GM12892 (cell line): ENCODE results near the gene GAB3.

ENCODE experiments used
- POLR2A ChIP-seq: IDR thresholded peaks from 2 replicates; pipeline ENCODE4 v1.6.1; 2011; ENCODE audit warnings: low read depth, low read length, control low read depth
- POLR2AphosphoS5 ChIP-seq: IDR thresholded peaks from 2 replicates; pipeline ENCODE4 v1.6.1; 2011; ENCODE audit warnings: low read depth, low read length, control low read depth

DNA sequence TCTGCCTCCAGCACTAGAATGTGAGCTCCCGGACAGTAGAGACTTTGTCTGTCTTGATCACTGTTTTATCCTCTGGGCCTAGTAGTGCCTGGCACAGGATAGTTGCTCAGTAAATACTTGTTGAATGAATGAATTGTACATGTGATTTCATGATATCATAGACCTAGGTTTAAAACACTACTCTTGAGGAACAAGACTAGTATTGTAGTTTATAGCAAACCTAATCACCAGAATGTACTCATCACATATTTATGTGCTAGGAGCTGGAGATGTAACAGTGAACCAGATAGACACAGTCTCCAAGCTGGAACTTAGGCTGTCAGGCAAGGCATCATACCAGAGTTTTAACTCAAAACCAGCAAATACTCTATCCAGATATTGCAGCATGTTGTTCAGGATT lies 23.5 kb downstream of the GAB3 start:
- TF ChIP-seq POLR2AphosphoS5 (no peak), POLR2A (no peak)
